Measurements from ENCODE around the gene TTC12. TPM values are rescaled to one million over a fixed set of nuclear protein-coding genes. Genes with fewer than 3 reads are reported as not detected.

Gene TTC12
- total RNA-seq, 1 donor from 2014 or later = 3.0 TPM

DNA sequence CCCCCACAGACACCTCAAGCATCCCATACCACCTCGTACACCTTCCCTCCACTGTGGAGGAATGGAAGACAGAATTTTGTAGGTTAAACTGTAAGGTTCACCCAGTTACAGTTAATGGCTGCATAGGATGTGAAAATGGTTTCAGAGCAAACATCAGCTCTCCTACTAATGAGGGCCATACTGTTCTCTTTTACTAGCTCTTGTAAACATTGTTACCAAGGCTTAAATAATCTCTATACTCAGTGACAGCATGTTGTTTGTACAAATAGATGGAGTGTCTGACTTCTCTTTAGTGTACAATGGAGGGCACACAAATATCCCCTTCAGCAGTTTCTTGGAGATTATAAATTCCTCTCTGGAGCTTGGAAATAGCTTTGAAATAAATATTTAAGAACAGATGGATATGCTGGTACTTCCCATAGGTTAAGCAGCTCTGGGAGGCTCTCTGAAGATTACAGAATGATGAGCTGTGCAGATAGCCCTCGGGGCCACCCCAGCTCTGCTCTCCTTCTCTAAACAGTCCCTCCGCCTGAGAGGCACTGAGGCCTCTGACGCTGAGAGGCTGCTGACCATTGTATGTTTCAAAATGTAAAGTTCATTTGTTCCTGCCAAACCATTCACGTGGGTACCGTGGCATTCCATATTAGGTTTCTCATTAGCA, 25.7 kb downstream of the TTC12 start:
- Histone ChIP-seq H3K27ac (no peak overlapping the region), H3K4me1 (no peaks in the 10 kb centered on the region), H3K27me3 (no peaks in the 10 kb centered on the region), H3K36me3 (peaks cover 27 to 75% of the 10 kb centered on the region in 2 donors), H3K9me3 (no peaks in the 10 kb centered on the region), H3K4me3 (no peak overlapping the region)
- intact Hi-C loops (cut with DNase I) = no loop called here
- TF ChIP-seq, protein P1, sequence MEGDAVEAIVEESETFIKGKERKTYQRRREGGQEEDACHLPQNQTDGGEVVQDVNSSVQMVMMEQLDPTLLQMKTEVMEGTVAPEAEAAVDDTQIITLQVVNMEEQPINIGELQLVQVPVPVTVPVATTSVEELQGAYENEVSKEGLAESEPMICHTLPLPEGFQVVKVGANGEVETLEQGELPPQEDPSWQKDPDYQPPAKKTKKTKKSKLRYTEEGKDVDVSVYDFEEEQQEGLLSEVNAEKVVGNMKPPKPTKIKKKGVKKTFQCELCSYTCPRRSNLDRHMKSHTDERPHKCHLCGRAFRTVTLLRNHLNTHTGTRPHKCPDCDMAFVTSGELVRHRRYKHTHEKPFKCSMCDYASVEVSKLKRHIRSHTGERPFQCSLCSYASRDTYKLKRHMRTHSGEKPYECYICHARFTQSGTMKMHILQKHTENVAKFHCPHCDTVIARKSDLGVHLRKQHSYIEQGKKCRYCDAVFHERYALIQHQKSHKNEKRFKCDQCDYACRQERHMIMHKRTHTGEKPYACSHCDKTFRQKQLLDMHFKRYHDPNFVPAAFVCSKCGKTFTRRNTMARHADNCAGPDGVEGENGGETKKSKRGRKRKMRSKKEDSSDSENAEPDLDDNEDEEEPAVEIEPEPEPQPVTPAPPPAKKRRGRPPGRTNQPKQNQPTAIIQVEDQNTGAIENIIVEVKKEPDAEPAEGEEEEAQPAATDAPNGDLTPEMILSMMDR (IDR thresholded peaks at IDR 0.05) = no peak
- DNase-seq (ENCODE audit: low spot score in 2 of 2) = no peak

DNA sequence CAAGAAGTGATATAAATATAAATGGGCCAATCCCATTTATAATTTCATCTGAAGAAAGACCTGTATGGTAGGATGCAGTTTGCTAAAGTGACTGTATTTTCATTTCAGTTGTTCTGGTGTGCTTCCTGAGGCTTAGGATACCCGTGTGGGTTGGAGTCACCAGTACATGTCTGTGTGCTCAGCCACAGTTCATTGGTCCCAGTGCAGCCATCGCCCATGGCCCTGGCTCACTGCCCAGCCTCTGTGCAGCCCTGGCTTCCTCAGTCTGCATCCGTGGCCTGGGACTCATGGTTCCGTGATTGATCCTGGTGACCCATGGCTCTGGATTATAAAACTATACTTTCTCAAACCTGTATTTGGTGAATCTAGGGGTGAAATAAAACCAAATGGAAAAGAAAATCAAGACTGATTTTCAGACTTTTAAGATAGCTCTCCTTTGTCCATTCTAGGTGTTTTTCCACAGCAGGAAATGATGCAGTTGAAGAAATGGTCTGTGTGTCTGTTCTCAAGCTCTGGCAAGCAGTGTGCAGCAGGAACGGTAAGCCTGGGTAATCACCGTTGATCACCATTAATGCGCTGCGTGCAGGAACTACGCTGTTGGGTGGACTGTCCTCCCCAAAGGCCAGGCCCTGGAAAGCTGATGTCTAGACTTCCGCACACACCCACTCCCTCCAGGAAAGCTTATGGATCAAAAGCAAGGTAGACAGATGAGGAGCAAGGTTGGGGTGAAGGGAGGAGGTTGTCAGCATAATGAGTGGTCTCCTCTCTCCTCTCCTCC, 27.2 kb downstream of the TTC12 start:
- no peak for DNase-seq (ENCODE audit: low spot score in 2 of 2)
- intact Hi-C loops (cut with DNase I) = no loop called here
- H3K9me3 ChIP-seq = no peaks in the 10 kb centered on the region
- TF ChIP-seq, protein P1 (IDR thresholded peaks at IDR 0.05) = no peak
- no peak overlapping the region for H3K27ac ChIP-seq
- no peaks in the 10 kb centered on the region for H3K4me1 ChIP-seq
- no peaks in the 10 kb centered on the region for H3K27me3 ChIP-seq
- peaks cover 20 to 68% of the 10 kb centered on the region in 2 donors for H3K36me3 ChIP-seq
- no peak overlapping the region for H3K4me3 ChIP-seq

DNA sequence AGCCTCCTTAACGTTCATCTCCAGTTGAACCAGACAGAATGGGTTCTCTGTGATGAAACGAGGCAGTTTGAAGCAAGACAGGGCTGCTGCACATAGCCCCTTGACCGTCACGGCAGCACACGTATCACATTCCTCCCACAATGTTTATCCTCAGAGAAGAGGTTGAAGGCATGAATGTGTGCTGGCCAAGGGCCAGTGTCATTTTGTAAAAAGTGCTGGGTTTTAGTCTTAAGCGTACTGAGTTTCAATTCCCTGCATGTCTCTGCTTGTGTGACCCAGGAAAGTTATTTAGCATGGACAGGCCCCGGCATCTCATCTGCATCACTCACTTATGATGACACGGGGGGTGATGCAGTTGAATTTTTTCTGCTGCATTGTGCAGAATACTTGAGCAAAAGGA, 31.6 kb downstream of the TTC12 start:
- H3K36me3 ChIP-seq = peaks cover 14 to 47% of the 10 kb centered on the region in 2 donors
- no peaks in the 10 kb centered on the region for H3K4me1 ChIP-seq
- H3K9me3 ChIP-seq = no peaks in the 10 kb centered on the region
- no peak overlapping the region for H3K27ac ChIP-seq
- no peak overlapping the region for H3K4me3 ChIP-seq
- DNase-seq (ENCODE audit: low spot score in 2 of 2) = no peak
- no peaks in the 10 kb centered on the region for H3K27me3 ChIP-seq
- TF ChIP-seq, protein P1 (IDR thresholded peaks at IDR 0.05) = no peak
- intact Hi-C loops (cut with DNase I) = no loop called here

DNA sequence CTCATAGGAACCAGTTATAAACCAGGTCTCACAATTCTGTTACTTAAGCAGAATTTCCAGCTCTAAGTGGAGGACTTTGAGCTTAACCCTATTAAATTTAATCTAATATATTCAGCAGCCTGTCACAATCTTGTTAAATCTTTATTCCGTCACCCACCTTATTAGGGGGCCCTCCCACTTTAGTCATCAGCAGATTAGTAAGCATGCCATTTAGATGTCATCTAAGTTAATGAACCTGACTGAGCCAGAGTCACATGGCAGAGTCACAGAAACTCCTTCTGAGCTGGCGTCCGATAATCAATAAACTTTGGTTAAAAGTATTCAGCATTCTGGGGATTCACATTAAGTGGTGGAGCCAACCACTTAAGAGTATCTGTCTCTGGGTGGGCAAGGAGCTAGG, 35.1 kb downstream of the TTC12 start:
- Histone ChIP-seq H3K27ac (no peak overlapping the region), H3K4me3 (no peak overlapping the region), H3K36me3 (peaks cover 13 to 48% of the 10 kb centered on the region in 2 donors), H3K9me3 (no peaks in the 10 kb centered on the region), H3K4me1 (no peaks in the 10 kb centered on the region), H3K27me3 (no peaks in the 10 kb centered on the region)
- TF ChIP-seq, protein P1 (IDR thresholded peaks at IDR 0.05) = no peak
- DNase-seq (ENCODE audit: low spot score in 2 of 2) = no peak
- intact Hi-C loops (cut with DNase I) = no loop called here

DNA sequence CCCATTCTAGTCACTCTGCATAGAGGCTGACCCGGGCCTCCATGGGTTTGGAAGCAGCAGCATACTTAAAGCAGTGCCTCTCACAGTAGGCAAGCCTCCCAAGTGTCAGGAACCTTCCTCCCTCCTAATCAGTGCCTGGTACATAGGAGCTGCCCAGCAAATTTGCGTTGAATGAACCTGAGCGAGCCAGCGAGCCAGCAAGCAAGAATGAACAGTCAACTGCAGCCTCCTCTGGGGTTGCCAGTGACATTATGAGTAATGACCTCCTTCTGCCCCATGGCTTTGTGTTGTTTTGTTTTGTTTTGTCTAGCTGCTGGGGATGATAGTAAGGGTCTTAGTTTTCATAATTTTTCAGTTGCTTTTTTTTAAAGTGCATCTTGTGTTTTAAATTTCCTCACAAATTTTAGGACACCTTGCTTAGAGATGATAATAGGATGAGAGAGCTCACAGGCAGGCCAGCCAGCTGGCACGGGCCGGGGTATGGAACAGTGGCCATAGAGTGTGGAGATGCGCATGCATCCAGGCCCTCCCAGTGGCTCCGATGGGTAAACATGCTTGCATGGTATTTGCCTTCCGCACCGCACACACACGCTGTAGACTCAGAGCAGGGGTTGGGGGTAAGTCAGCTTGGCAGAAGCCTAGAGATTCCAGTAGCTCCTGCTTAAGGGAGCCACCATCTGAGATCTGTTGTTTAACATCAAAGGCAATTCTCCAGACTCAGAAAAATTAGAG, 36.1 kb downstream of the TTC12 start:
- Histone ChIP-seq H3K9me3 (peaks cover 0 to 3% of the 10 kb centered on the region in 2 donors), H3K36me3 (peaks cover 16 to 53% of the 10 kb centered on the region in 2 donors), H3K4me3 (no peak overlapping the region), H3K27ac (no peak overlapping the region), H3K4me1 (no peaks in the 10 kb centered on the region), H3K27me3 (no peaks in the 10 kb centered on the region)
- intact Hi-C loops (cut with DNase I) = no loop called here
- TF ChIP-seq, protein P1 (IDR thresholded peaks at IDR 0.05) = no peak
- no peak for DNase-seq (ENCODE audit: low spot score in 2 of 2)
